Trophoblast cell (in vitro differentiated cells and primary cell): Measurements from ENCODE around the gene PRDM16.

Experiments used
- DNase-seq, 2 donors: peaks; one replicate each; pipeline ENCODE4 v3.0.0-alpha.2; 2016
- H2AFZ ChIP-seq: 2 replicates; pipeline ENCODE4 v1.6.1; 2013; ENCODE audit warnings: low read length, moderate library complexity, mild to moderate bottlenecking; ENCODE audit not compliant: insufficient read depth, poor library complexity
- H2AK5ac ChIP-seq: 2 replicates; pipeline ENCODE4 v1.6.1; 2013; ENCODE audit warnings: mild to moderate bottlenecking, low read length
- H2BK120ac ChIP-seq: 2 replicates; pipeline ENCODE4 v1.6.1; 2013; ENCODE audit warnings: low read length, mild to moderate bottlenecking, moderate library complexity; ENCODE audit not compliant: insufficient read depth, poor library complexity
- H2BK12ac ChIP-seq: 2 replicates; pipeline ENCODE4 v1.6.1; 2013; ENCODE audit warnings: mild to moderate bottlenecking, low read length, moderate library complexity
- H2BK5ac ChIP-seq: 2 replicates; pipeline ENCODE4 v1.6.1; 2013; ENCODE audit warnings: low read length, low read depth, moderate library complexity, mild to moderate bottlenecking; ENCODE audit not compliant: poor library complexity
- H3K14ac ChIP-seq: 2 replicates; pipeline ENCODE4 v1.6.1; 2013; ENCODE audit warnings: mild to moderate bottlenecking, low read length
- H3K18ac ChIP-seq: 2 replicates; pipeline ENCODE4 v1.6.1; 2013; ENCODE audit warnings: mild to moderate bottlenecking, low read length
- H3K23ac ChIP-seq: 2 replicates; pipeline ENCODE4 v1.6.1; 2013; ENCODE audit warnings: low read length
- H3K27ac ChIP-seq: 2 replicates; pipeline ENCODE4 v1.5.1; 2013; ENCODE audit warnings: low read depth, mild to moderate bottlenecking, inconsistent platforms, low read length, moderate library complexity
- H3K27me3 ChIP-seq: 2 replicates; pipeline ENCODE4 v1.6.1; 2013; ENCODE audit warnings: inconsistent platforms, mild to moderate bottlenecking, low read length, moderate library complexity; ENCODE audit not compliant: insufficient read depth
- H3K36me3 ChIP-seq, 2 experiments: 1 replicate in 1 of 2; 2 replicates in 1 of 2; pipeline ENCODE4 v1.6.1; 2013; ENCODE audit warnings: low read length in 2 of 2, mild to moderate bottlenecking in 2 of 2, moderate library complexity in 1 of 2; ENCODE audit not compliant: insufficient read depth in 2 of 2, control insufficient read depth in 1 of 2
- H3K4ac ChIP-seq: 2 replicates; pipeline ENCODE4 v1.6.1; 2013; ENCODE audit warnings: low read depth, mild to moderate bottlenecking, low read length, moderate library complexity
- H3K4me1 ChIP-seq, 2 experiments: 1 replicate in 1 of 2; 2 replicates in 1 of 2; pipeline ENCODE4 v1.6.1; 2013; ENCODE audit warnings: low read length in 2 of 2, mild to moderate bottlenecking in 2 of 2, moderate library complexity in 1 of 2; ENCODE audit not compliant: insufficient read depth in 2 of 2, control insufficient read depth in 1 of 2
- H3K4me2 ChIP-seq: 2 replicates; pipeline ENCODE4 v1.6.1; 2013; ENCODE audit warnings: inconsistent platforms, mild to moderate bottlenecking, low read length, moderate library complexity
- H3K4me3 ChIP-seq: 2 replicates; pipeline ENCODE4 v1.5.1; 2013; ENCODE audit warnings: mild to moderate bottlenecking, low read depth, low read length, inconsistent platforms
- H3K79me1 ChIP-seq: one replicate; pipeline ENCODE4 v1.6.1; 2013; ENCODE audit warnings: low read length
- H3K79me2 ChIP-seq: 2 replicates; pipeline ENCODE4 v1.6.1; 2013; ENCODE audit warnings: low read length, mild to moderate bottlenecking; ENCODE audit not compliant: control insufficient read depth, insufficient read depth, poor library complexity
- H3K9ac ChIP-seq: 2 replicates; pipeline ENCODE4 v1.6.1; 2013; ENCODE audit warnings: mild to moderate bottlenecking, low read length
- H3K9me3 ChIP-seq: 2 replicates; pipeline ENCODE4 v1.6.1; 2013; ENCODE audit warnings: low read depth, mild to moderate bottlenecking, control low read depth, inconsistent platforms, low read length; ENCODE audit not compliant: insufficient read depth
- H4K12ac ChIP-seq: 2 replicates; pipeline ENCODE4 v1.6.1; 2013; ENCODE audit warnings: low read depth, mild to moderate bottlenecking, low read length, moderate library complexity
- H4K8ac ChIP-seq: 2 replicates; pipeline ENCODE4 v1.6.1; 2013; ENCODE audit warnings: low read depth, mild to moderate bottlenecking, low read length, moderate library complexity
- H4K91ac ChIP-seq: one replicate; pipeline ENCODE4 v1.6.1; 2013; ENCODE audit warnings: low read depth, mild to moderate bottlenecking, low read length, moderate library complexity
- WGBS: extraction: QIAGEN DNeasy Blood & Tissue Kit; methylation state at CpG from one replicate; pipeline ENCODE4 v1.1.7; 2013; ENCODE audit warnings: missing lambda C conversion rate; ENCODE audit not compliant: insufficient read length, insufficient coverage; ENCODE audit errors: extremely low coverage; 5-methylcytosine and 5-hydroxymethylcytosine counted together

PRDM16 gene

GRCh38 chr1:3435666-3436065 is 366.7 kb downstream of the PRDM16 start:
- H4K91ac ChIP-seq = no peak overlapping the region
- H3K4me3 ChIP-seq = no peak overlapping the region
- no peak overlapping the region for H3K18ac ChIP-seq
- no peak overlapping the region for H3K23ac ChIP-seq
- no peak overlapping the region for H2AK5ac ChIP-seq
- H2BK120ac ChIP-seq = no peak overlapping the region
- H3K79me2 ChIP-seq = no peaks in the 10 kb centered on the region
- H4K8ac ChIP-seq = no peak overlapping the region
- no CpG with 5 or more reads among the region's 21 CpGs for WGBS
- no peak overlapping the region for H3K27ac ChIP-seq
- no peaks in the 10 kb centered on the region for H3K4me1 ChIP-seq
- DNase-seq = no peak
- H2BK12ac ChIP-seq = no peak overlapping the region
- H3K79me1 ChIP-seq = no peaks in the 10 kb centered on the region
- no peak overlapping the region for H2AFZ ChIP-seq
- no peak overlapping the region for H3K4me2 ChIP-seq
- no peak overlapping the region for H3K14ac ChIP-seq
- no peaks in the 10 kb centered on the region for H3K27me3 ChIP-seq
- H3K9ac ChIP-seq = no peak overlapping the region
- no peaks in the 10 kb centered on the region for H3K36me3 ChIP-seq
- H3K9me3 ChIP-seq = no peaks in the 10 kb centered on the region
- H2BK5ac ChIP-seq = no peak overlapping the region
- no peak overlapping the region for H4K12ac ChIP-seq
- H3K4ac ChIP-seq = no peak overlapping the region

- Histone ChIP-seq H3K9ac (no peak overlapping the region), H3K9me3 (no peaks in the 10 kb centered on the region), H4K8ac (no peak overlapping the region), H3K27ac (no peak overlapping the region), H3K27me3 (no peaks in the 10 kb centered on the region), H3K14ac (no peak overlapping the region), H3K23ac (no peak overlapping the region), H3K79me1 (no peaks in the 10 kb centered on the region), H4K12ac (no peak overlapping the region), H4K91ac (no peak overlapping the region), H3K18ac (no peak overlapping the region), H3K36me3 (no peaks in the 10 kb centered on the region), H3K4me1 (no peaks in the 10 kb centered on the region), H3K79me2 (no peaks in the 10 kb centered on the region), H3K4me3 (no peak overlapping the region), H3K4ac (no peak overlapping the region), H2BK5ac (no peak overlapping the region), H2BK120ac (no peak overlapping the region), H2AFZ (no peak overlapping the region), H3K4me2 (no peak overlapping the region), H2BK12ac (no peak overlapping the region), H2AK5ac (no peak overlapping the region)
- no peak for DNase-seq
- WGBS = no CpG with 5 or more reads among the region's 11 CpGs
Observed at GRCh38 chr1:3436451-3436850, 367.4 kb downstream of the PRDM16 start.

GRCh38 chr1:3436901-3437300 is 367.9 kb downstream of the PRDM16 start:
- no peak overlapping the region for H2BK12ac ChIP-seq
- H3K14ac ChIP-seq = no peak overlapping the region
- no peaks in the 10 kb centered on the region for H3K27me3 ChIP-seq
- no peak overlapping the region for H2AK5ac ChIP-seq
- H3K18ac ChIP-seq = no peak overlapping the region
- H3K4me1 ChIP-seq = no peaks in the 10 kb centered on the region
- no peak overlapping the region for H3K4ac ChIP-seq
- no peak overlapping the region for H2AFZ ChIP-seq
- no peak overlapping the region for H3K23ac ChIP-seq
- H4K12ac ChIP-seq = no peak overlapping the region
- H3K4me3 ChIP-seq = no peak overlapping the region
- H3K79me1 ChIP-seq = no peaks in the 10 kb centered on the region
- H3K36me3 ChIP-seq = no peaks in the 10 kb centered on the region
- H3K27ac ChIP-seq = no peak overlapping the region
- WGBS = no CpG with 5 or more reads among the region's 14 CpGs
- H2BK5ac ChIP-seq = no peak overlapping the region
- H4K8ac ChIP-seq = no peak overlapping the region
- H3K4me2 ChIP-seq = no peak overlapping the region
- H2BK120ac ChIP-seq = no peak overlapping the region
- no peak overlapping the region for H3K9ac ChIP-seq
- no peak overlapping the region for H4K91ac ChIP-seq
- no peak for DNase-seq
- no peaks in the 10 kb centered on the region for H3K79me2 ChIP-seq
- no peaks in the 10 kb centered on the region for H3K9me3 ChIP-seq

GRCh38 chr1:3438661-3439180 is 369.7 kb downstream of the PRDM16 start:
- no peak overlapping the region for H4K12ac ChIP-seq
- no peak overlapping the region for H3K18ac ChIP-seq
- H3K79me2 ChIP-seq = no peaks in the 10 kb centered on the region
- no peak overlapping the region for H3K23ac ChIP-seq
- H3K79me1 ChIP-seq = no peaks in the 10 kb centered on the region
- H2AFZ ChIP-seq = no peak overlapping the region
- no peak overlapping the region for H2AK5ac ChIP-seq
- WGBS = no CpG with 5 or more reads among the region's 9 CpGs
- no peak overlapping the region for H2BK120ac ChIP-seq
- no peak overlapping the region for H3K4me3 ChIP-seq
- no peak overlapping the region for H3K14ac ChIP-seq
- no peak overlapping the region for H2BK5ac ChIP-seq
- H3K4me1 ChIP-seq = no peaks in the 10 kb centered on the region
- no peaks in the 10 kb centered on the region for H3K27me3 ChIP-seq
- no peaks in the 10 kb centered on the region for H3K36me3 ChIP-seq
- H2BK12ac ChIP-seq = no peak overlapping the region
- no peak overlapping the region for H4K91ac ChIP-seq
- no peak for DNase-seq
- H3K9me3 ChIP-seq = no peaks in the 10 kb centered on the region
- no peak overlapping the region for H3K4ac ChIP-seq
- H4K8ac ChIP-seq = no peak overlapping the region
- H3K4me2 ChIP-seq = no peak overlapping the region
- no peak overlapping the region for H3K9ac ChIP-seq
- H3K27ac ChIP-seq = no peak overlapping the region
